ENCODE results near the gene ZNF285. TPM values are rescaled to one million over a fixed set of nuclear protein-coding genes. Genes with fewer than 3 reads are reported as not detected.

ZNF285 gene
- total and polyA plus RNA-seq, 2 experiments from 2014 or later: 3.3 to 3.9 TPM

Other genes with a start within 250 kb of the ZNF285 start
- 22.6 and 30.9 TPM in 2 replicates for gene ZNF226, start 236.5 kb downstream of the ZNF285 start, total RNA-seq
- gene ZNF226, start 236.5 kb downstream of the ZNF285 start, polyA plus RNA-seq: 30.9 and 31.2 TPM in 2 replicates
- 13.6 and 15.4 TPM in 2 replicates for gene ZNF227, start 189.1 kb downstream of the ZNF285 start, total RNA-seq
- 8.2 and 8.6 TPM in 2 replicates for gene ZNF227, start 189.1 kb downstream of the ZNF285 start, polyA plus RNA-seq
- 2.4 and 2.6 TPM in 2 replicates for gene ZNF233, start 141.7 kb downstream of the ZNF285 start, total RNA-seq
- 0.66 and 2.8 TPM in 2 replicates for gene ZNF233, start 141.7 kb downstream of the ZNF285 start, polyA plus RNA-seq
- gene ZNF235, start 96.6 kb downstream of the ZNF285 start, total RNA-seq: 5.6 and 10.1 TPM in 2 replicates
- gene ZNF235, start 96.6 kb downstream of the ZNF285 start, polyA plus RNA-seq: 2.7 and 2.8 TPM in 2 replicates
- gene ZNF112, start 44.9 kb downstream of the ZNF285 start, total RNA-seq: 6.7 and 8.8 TPM in 2 replicates
- gene ZNF112, start 44.9 kb downstream of the ZNF285 start, polyA plus RNA-seq: 2.6 and 3.3 TPM in 2 replicates
- 15.1 and 15.2 TPM in 2 replicates for gene ZNF229, start 46.9 kb upstream of the ZNF285 start, total RNA-seq
- 6.4 and 6.6 TPM in 2 replicates for gene ZNF229, start 46.9 kb upstream of the ZNF285 start, polyA plus RNA-seq
- 10.1 and 25.4 TPM in 2 replicates for gene ZNF180, start 98.9 kb upstream of the ZNF285 start, total RNA-seq
- 3.1 and 3.2 TPM in 2 replicates for gene ZNF180, start 98.9 kb upstream of the ZNF285 start, polyA plus RNA-seq
- gene CEACAM20, start 128.1 kb upstream of the ZNF285 start, total RNA-seq: 1.5 and 1.6 TPM in 2 replicates
- gene CEACAM20, start 128.1 kb upstream of the ZNF285 start, polyA plus RNA-seq: 0.24 and 0.39 TPM in 2 replicates
- 2.1 TPM in 2 replicates for gene IGSF23, start 212.0 kb upstream of the ZNF285 start, total RNA-seq
- gene IGSF23, start 212.0 kb upstream of the ZNF285 start, polyA plus RNA-seq: 0.21 and 3.8 TPM in 2 replicates
- gene PVR, start 242.3 kb upstream of the ZNF285 start, total RNA-seq: 123 and 124 TPM in 2 replicates
- gene PVR, start 242.3 kb upstream of the ZNF285 start, polyA plus RNA-seq: 76.4 and 85.6 TPM in 2 replicates

Data from hepatocyte (in vitro differentiated cells).